ENCODE measurements around the gene NACC1. TPM values are rescaled to one million over a fixed set of nuclear protein-coding genes. Genes with fewer than 3 reads are reported as not detected.
"Not testable (repeated sequence)": the region's sequence is repeated elsewhere in the genome, so short reads cannot be mapped to it uniquely, and the experiment has no call there.

NACC1 gene
- total and polyA plus RNA-seq, 9 donors = 3.2 to 31.4 (median 17.5) TPM

DNA sequence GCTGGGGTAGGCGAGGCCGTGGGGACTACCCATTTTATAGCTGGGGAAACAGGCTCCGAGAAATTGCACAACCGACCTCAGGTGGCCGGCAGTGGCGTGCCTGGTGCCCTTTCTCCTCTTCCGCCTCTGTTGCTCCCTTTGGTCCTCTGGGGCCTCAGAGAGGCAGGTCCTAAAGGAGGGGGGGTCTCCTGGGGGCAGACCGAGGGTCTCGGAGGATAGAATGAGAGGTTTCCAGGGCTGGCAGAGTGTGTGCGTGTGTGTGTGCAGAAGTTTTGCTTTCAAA, 20.8 kb downstream of the NACC1 start:
- no peaks in the 10 kb centered on the region for H3K9me3 ChIP-seq
- intact Hi-C loops (cut with DNase I) = no loop called here
- H3K27ac ChIP-seq = no peak overlapping the region
- no peaks in the 10 kb centered on the region for H3K4me1 ChIP-seq (ENCODE audit: insufficient read depth)
- 79 to 84% (median 84%) methylated on average over 10 of the region's 10 CpGs for WGBS, 3 donors
- no peaks in the 10 kb centered on the region for H3K27me3 ChIP-seq
- TF ChIP-seq, protein P1, sequence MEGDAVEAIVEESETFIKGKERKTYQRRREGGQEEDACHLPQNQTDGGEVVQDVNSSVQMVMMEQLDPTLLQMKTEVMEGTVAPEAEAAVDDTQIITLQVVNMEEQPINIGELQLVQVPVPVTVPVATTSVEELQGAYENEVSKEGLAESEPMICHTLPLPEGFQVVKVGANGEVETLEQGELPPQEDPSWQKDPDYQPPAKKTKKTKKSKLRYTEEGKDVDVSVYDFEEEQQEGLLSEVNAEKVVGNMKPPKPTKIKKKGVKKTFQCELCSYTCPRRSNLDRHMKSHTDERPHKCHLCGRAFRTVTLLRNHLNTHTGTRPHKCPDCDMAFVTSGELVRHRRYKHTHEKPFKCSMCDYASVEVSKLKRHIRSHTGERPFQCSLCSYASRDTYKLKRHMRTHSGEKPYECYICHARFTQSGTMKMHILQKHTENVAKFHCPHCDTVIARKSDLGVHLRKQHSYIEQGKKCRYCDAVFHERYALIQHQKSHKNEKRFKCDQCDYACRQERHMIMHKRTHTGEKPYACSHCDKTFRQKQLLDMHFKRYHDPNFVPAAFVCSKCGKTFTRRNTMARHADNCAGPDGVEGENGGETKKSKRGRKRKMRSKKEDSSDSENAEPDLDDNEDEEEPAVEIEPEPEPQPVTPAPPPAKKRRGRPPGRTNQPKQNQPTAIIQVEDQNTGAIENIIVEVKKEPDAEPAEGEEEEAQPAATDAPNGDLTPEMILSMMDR (IDR thresholded peaks at IDR 0.05) = no peak
- TF ChIP-seq EP300 (IDR thresholded peaks at IDR 0.05) (no peak), POLR2A (IDR thresholded peaks at IDR 0.05) (no peak)
- no peak for DNase-seq
- H3K36me3 ChIP-seq = no peaks in the 10 kb centered on the region
- no peak overlapping the region for H3K4me3 ChIP-seq

DNA sequence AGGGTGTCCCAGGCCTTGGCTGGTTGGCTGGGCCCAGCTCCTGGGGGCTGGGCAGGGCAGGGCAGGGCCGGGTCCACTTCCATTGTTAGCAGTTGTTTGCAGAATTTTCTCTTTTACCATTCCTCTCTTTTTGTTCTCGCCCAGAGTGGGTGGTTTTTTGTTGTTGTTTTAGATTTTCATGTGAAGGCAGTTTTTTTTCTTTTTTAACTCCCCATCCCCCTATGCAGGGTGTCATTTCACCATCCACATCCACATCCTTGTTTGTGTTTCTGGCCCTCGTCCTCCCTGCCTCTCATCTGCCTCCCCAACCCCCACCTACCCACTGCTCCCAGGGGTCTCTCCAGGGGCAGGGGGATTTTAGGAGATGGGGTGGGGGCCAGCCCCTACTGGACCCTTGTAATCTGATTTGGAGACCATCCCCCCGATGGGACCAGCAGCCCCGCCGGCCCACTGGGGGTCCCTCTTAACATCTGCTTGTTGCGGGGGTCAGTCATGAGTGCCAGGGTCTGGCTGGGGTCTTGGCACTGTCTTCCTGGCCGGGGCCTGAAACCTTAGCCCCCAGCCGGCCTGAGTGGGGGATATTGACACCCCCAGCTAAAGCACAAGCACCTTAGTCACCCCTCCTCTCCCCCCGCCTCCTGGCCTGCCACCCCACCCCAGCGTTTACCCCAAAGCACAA, 21.7 kb downstream of the NACC1 start:
- no peak overlapping the region for H3K4me3 ChIP-seq
- 44 to 74% (median 62%) methylated on average over 4 to 11 of the region's 11 CpGs for WGBS, 3 donors
- H3K36me3 ChIP-seq = no peaks in the 10 kb centered on the region
- no peaks in the 10 kb centered on the region for H3K27me3 ChIP-seq
- TF ChIP-seq, protein P1 (IDR thresholded peaks at IDR 0.05) = no peak
- TF ChIP-seq POLR2A (IDR thresholded peaks at IDR 0.05) (no peak), EP300 (IDR thresholded peaks at IDR 0.05) (no peak)
- H3K9me3 ChIP-seq = no peaks in the 10 kb centered on the region
- intact Hi-C loops (cut with DNase I) = loop anchor here in 1 of 4 donors (10.0 kb wide), 1 partner anchor 125 kb away; no protein-coding TSS in a partner anchor
- DNase-seq = no peak
- H3K4me1 ChIP-seq (ENCODE audit: insufficient read depth) = no peaks in the 10 kb centered on the region
- H3K27ac ChIP-seq = no peak overlapping the region

DNA sequence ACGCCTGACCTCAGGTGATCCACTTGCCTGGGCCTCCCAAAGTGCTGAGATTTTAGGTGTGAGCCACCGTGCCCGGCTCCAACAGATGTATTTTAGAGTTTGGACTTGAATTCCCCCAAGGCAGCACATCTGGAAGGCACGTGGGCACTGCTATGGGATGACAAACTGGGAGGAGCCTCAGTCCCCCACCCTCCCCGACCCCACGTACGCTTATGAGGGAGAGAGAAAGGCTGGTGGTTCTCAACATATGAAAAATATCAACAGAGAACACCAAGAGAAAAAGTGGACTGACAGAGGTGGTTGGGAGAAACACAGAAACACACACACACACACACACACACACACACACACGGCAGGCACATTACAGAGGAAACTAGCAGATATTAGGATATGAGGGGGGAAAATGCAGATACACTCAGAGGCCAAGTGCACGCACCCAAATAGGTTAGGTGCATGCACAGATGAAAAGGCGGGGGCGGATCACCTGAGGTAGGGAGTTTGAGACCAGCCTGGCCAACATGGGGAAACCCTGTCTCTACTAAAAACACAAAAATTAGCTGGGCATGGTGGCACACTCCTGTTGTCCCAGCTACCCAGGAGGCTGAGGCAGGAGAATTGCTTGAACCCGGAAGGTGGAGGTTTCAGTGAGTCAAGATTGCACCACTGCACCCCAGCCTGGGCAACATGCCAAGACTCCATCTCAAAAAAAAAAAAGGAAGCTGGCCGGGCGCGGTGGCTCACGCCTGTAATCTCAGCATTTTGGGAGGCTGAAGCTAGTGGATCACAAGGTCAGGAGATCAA, 28.9 kb downstream of the NACC1 start:
- H3K36me3 ChIP-seq = no peaks in the 10 kb centered on the region
- no peak overlapping the region for H3K4me3 ChIP-seq
- 46 to 69% (median 55%) methylated on average over 16 of the region's 16 CpGs for WGBS, 3 donors
- peaks cover 7% of the 10 kb centered on the region for H3K4me1 ChIP-seq (ENCODE audit: insufficient read depth)
- TF ChIP-seq EP300 (IDR thresholded peaks at IDR 0.05) = no peak
- TF ChIP-seq POLR2A (IDR thresholded peaks at IDR 0.05) = no peak
- intact Hi-C loops (cut with DNase I) = loop anchor here in 1 of 4 donors (10.0 kb wide), 1 partner anchor 118 kb away; no protein-coding TSS in a partner anchor
- no peaks in the 10 kb centered on the region for H3K27me3 ChIP-seq
- no peak overlapping the region for H3K27ac ChIP-seq
- DNase-seq = peak in 1 of 5 donors; percentile 34
- no peaks in the 10 kb centered on the region for H3K9me3 ChIP-seq

DNA sequence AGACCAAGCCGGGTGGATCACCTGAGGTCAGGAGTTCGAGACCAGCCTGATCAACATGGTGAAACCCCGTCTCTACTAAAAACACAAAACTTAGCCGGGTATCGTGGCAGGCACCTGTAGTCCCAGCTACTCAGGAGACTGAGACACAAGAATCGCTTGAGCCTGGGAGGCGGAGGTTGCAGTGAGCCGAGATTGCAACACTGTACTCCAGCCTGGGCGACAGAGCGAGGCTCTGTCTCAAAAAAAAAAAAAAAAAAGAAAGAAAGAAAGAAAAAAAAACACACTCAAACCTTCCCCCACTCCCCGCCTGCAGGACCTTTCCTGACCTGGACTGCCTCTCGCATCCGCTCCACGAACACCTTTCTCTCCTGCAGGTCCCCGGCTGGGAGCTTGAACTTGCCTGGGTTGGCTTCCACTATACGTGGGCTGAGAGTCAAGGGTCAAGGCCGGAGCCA, 31.1 kb downstream of the NACC1 start:
- H3K4me1 ChIP-seq (ENCODE audit: insufficient read depth); H3K27ac ChIP-seq; H3K36me3 ChIP-seq; H3K9me3 ChIP-seq; H3K27me3 ChIP-seq: not testable (repeated sequence)
- peak overlapping the region; percentile 87 for H3K4me3 ChIP-seq
- WGBS, 3 donors = 20 to 25% (median 20%) methylated on average over 17 of the region's 17 CpGs
- DNase-seq = peak in 1 of 5 donors; percentile 42
- intact Hi-C loops (cut with DNase I) = loop anchor here in 1 of 4 donors (10.0 kb wide), 1 partner anchor 116 kb away; no protein-coding TSS in a partner anchor

DNA sequence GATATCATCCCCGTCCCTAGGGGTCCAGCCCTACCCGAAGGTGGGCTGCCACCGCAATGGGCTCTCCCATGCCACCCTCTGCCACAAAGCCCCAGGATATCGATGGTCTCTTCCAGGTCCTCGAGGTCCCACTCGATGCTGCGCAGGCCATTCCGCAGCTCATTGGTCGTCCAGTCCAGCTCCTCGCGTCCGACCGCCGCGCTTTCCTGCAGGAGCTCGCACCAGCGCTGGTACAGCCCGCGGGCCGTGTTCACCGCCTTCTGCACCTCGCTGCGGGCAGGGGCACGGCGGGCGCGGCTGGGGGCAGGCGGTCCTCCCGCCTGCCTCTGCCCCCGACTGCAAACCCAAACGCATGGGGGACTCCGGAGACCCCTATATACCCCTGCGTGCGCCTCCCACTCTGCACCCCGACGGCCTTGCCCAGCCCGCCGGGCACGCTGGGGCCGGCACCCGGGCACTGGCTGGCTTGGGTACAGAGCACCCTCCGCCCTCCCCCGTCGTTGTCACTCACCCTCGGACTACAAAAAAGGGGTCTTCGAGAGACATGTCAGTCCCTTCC, 31.6 kb downstream of the NACC1 start:
- peak; percentile 49 to 75 (median 70) for DNase-seq
- no peak for TF ChIP-seq EP300 (IDR thresholded peaks at IDR 0.05)
- TF ChIP-seq, protein P1 (IDR thresholded peaks at IDR 0.05) = no peak
- TF ChIP-seq POLR2A (IDR thresholded peaks at IDR 0.05) = no peak
- Histone ChIP-seq H3K36me3 (no peaks in the 10 kb centered on the region), H3K27me3 (no peaks in the 10 kb centered on the region), H3K4me1 (ENCODE audit: insufficient read depth) (peaks cover 7% of the 10 kb centered on the region), H3K9me3 (no peaks in the 10 kb centered on the region), H3K27ac (peak overlapping the region; percentile 94 to 96), H3K4me3 (peak overlapping the region; percentile 87)
- intact Hi-C loops (cut with DNase I) = loop anchor here in 2 of 4 donors (5.0 to 10.0 kb wide), 2 partner anchors 52 to 115 kb away; no protein-coding TSS in a partner anchor
- 1% methylated on average over 44 to 46 of the region's 46 CpGs for WGBS, 3 donors

All from ovary (tissue), 9 donors.